PFSK-1 (cell line): ENCODE data around the gene CEP43.

Source experiments
- POLR2AphosphoS5 ChIP-seq: IDR thresholded peaks from 2 replicates; pipeline ENCODE4 v1.6.1; 2012; ENCODE audit warnings: low read depth, mild to moderate bottlenecking, control low read depth, low read length, moderate library complexity
- REST ChIP-seq, 2 experiments: IDR thresholded peaks; 2 replicates each; pipeline versions ENCODE4 v1.6.1 to v1.8.0; 2011 to 2012; ENCODE audit warnings: low read depth in 2 of 2, low read length in 2 of 2, control low read depth in 1 of 2, inconsistent platforms in 1 of 2, mild to moderate bottlenecking in 1 of 2, moderate library complexity in 1 of 2; ENCODE audit not compliant: insufficient read depth in 1 of 2
- TAF1 ChIP-seq: IDR thresholded peaks from 2 replicates; pipeline ENCODE4 v1.6.1; 2012; ENCODE audit warnings: low read length, control low read depth, borderline replicate concordance; ENCODE audit not compliant: insufficient read depth

DNA sequence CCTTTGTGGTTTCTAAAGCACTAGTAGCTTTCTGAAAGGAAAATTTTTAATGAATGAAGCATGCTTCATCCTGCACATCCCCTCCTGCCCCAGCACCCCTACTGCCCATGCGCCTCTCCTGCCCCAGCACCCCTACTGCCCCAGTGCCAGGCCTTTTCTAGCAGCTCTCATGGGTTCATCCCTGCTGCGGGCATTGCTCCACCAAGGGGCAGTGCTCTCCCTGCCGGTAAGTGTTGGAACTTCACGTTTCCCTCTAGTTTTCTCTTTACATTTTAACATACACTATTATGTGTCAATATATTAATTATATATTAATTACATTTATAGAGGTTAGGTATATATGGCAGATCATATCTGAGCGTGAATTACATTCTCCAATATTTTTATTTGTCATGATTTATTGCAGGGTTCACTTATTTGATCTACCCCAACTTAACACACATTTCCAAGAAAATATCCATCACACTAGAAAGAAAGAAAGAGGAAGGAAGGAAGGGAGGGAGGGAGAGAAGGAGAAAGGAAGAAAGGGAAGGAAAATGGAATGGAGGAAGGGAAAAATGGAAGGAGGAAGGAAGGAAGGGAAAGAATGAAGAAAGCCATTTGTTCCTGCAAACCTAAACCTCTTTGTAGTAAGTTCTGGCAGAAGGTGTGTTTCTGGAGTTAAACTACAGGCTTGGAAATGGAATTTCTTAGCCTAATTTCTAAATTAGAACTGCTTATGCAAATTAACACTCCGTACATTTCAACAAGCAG, 46.8 kb downstream of the CEP43 start:
- TF ChIP-seq POLR2AphosphoS5, result no peak
- TF ChIP-seq REST (IDR thresholded peaks at IDR 0.05; ENCODE audit: insufficient read depth in 1 of 2, low read depth in 2 of 2, low read length in 2 of 2), result no peak
- no peak for TF ChIP-seq TAF1
